GM23248 (cell line): ENCODE measurements around the gene RSRC1. TPM values are rescaled to one million over a fixed set of nuclear protein-coding genes. Genes with fewer than 3 reads are reported as not detected.

ENCODE experiments used
- DNase-seq: peaks from one replicate; pipeline ENCODE4 v3.0.0-alpha.2; 2015
- H2AFZ ChIP-seq: fragments of 200-600 bp; sonication (generic); 2 replicates; pipeline ENCODE4 v1.6.1; 2016; ENCODE audit warnings: antibody characterized with exemption
- H3F3A ChIP-seq: fragments of 200-600 bp; sonication (generic); 2 replicates; pipeline ENCODE4 v1.6.1; 2016; ENCODE audit warnings: mild to moderate bottlenecking, antibody characterized with exemption, mixed run types; ENCODE audit not compliant: insufficient read depth
- H3K27ac ChIP-seq: fragments of 200-600 bp; sonication (generic); 2 replicates; pipeline ENCODE4 v1.5.1; 2016; ENCODE audit warnings: mild to moderate bottlenecking
- H3K27me3 ChIP-seq: fragments of 200-600 bp; sonication (generic); replicated peaks from 2 replicates; pipeline ENCODE4 v1.6.1; 2016; ENCODE audit warnings: mild to moderate bottlenecking; ENCODE audit not compliant: insufficient read depth
- H3K36me3 ChIP-seq: fragments of 200-600 bp; sonication (generic); 2 replicates; pipeline ENCODE4 v1.6.1; 2016; ENCODE audit warnings: low read depth, mild to moderate bottlenecking
- H3K4me1 ChIP-seq: fragments of 200-600 bp; sonication (generic); 2 replicates; pipeline ENCODE4 v1.6.1; 2016; ENCODE audit warnings: mild to moderate bottlenecking; ENCODE audit not compliant: insufficient read depth
- H3K4me2 ChIP-seq: fragments of 200-600 bp; sonication (generic); one replicate; pipeline ENCODE4 v1.6.1; 2016; ENCODE audit warnings: mild to moderate bottlenecking; ENCODE audit not compliant: unreplicated experiment
- H3K4me3 ChIP-seq: fragments of 200-600 bp; sonication (generic); 2 replicates; pipeline ENCODE4 v1.5.1; 2016; ENCODE audit warnings: mild to moderate bottlenecking
- H3K79me2 ChIP-seq: fragments of 200-600 bp; sonication (generic); 2 replicates; pipeline ENCODE4 v1.6.1; 2016; ENCODE audit warnings: mild to moderate bottlenecking; ENCODE audit not compliant: insufficient read depth
- H3K9ac ChIP-seq: fragments of 200-600 bp; sonication (generic); 2 replicates; pipeline ENCODE4 v1.6.1; 2016; ENCODE audit warnings: mild to moderate bottlenecking
- H3K9me2 ChIP-seq: fragments of 200-600 bp; sonication (generic); 2 replicates; pipeline ENCODE4 v1.6.1; 2016; ENCODE audit warnings: mixed run types, mild to moderate bottlenecking, moderate library complexity; ENCODE audit not compliant: insufficient read depth
- H3K9me3 ChIP-seq: fragments of 200-600 bp; sonication (generic); one replicate; pipeline ENCODE4 v1.6.1; 2017; ENCODE audit warnings: low read depth
- H4K20me1 ChIP-seq: fragments of 200-600 bp; sonication (generic); 2 replicates; pipeline ENCODE4 v1.6.0; 2016; ENCODE audit not compliant: insufficient read depth
- EZH2 ChIP-seq: fragments of 200-600 bp; sonication (generic); IDR thresholded peaks from 2 replicates; pipeline ENCODE4 v1.6.1; 2018; ENCODE audit warnings: antibody characterized with exemption, mild to moderate bottlenecking; ENCODE audit not compliant: insufficient read depth, poor library complexity, severe bottlenecking
- EZH2phosphoT487 ChIP-seq: fragments of 200-600 bp; sonication (generic); IDR thresholded peaks from 2 replicates; pipeline ENCODE4 v1.6.1; 2018; ENCODE audit warnings: antibody characterized with exemption, moderate library complexity, mild to moderate bottlenecking, low read depth; ENCODE audit not compliant: insufficient read depth
- WGBS, 2 experiments: methylation state at CpG; one replicate each; pipeline ENCODE4 v1.1.6; 2015 to 2017; ENCODE audit warnings: low lambda C conversion rate in 2 of 2, low coverage in 1 of 2; ENCODE audit errors: missing lambda C conversion rate in 2 of 2; 5-methylcytosine and 5-hydroxymethylcytosine counted together
- in situ Hi-C: fragments of 300-500 bp; cut with MboI; formaldehyde crosslinking; loops from 2 replicates; pipeline ENCODE4 v1.15.0; 2020
- polyA plus RNA-seq: library from polyadenylated mRNA; unstranded; fragments of >200 nt; fragmentation: Nextera tagmentation; extraction: Ambion mirVana; gene quantifications from 2 replicates; pipeline ENCODE4 v1.2.1, GENCODE V29; 2016
- total RNA-seq: library from RNA; depleted of rRNA; stranded (reverse); fragments of >200 nt; shearing (Covaris generic); gene quantifications from 2 replicates; pipeline ENCODE4 v1.2.3, GENCODE V29; 2014

RSRC1 gene
- total and polyA plus RNA-seq, 2 experiments from 2014 or later: 28.5 to 34.6 TPM

- in situ Hi-C loops: no loop called here
- no peak for DNase-seq
- Histone ChIP-seq H4K20me1 (no peaks in the 10 kb centered on the region), H3K4me2 (no peak overlapping the region), H3K4me1 (no peaks in the 10 kb centered on the region), H3K4me3 (no peak overlapping the region), H3K9ac (no peak overlapping the region), H3K79me2 (no peaks in the 10 kb centered on the region), H3K27ac (no peak overlapping the region), H3K27me3 (no peaks in the 10 kb centered on the region), H3K9me2 (no peaks in the 10 kb centered on the region), H3K36me3 (peaks cover 32% of the 10 kb centered on the region), H3F3A (no peaks in the 10 kb centered on the region), H2AFZ (no peak overlapping the region), H3K9me3 (no peaks in the 10 kb centered on the region)
- WGBS, 2 experiments: 82 to 90% methylated on average over 20 to 22 of the region's 22 CpGs
- TF ChIP-seq EZH2phosphoT487 (no peak), EZH2 (no peak)
Measured at GRCh38 chr3:158095111-158095813, 14.6 kb upstream of the RSRC1 start.

DNA sequence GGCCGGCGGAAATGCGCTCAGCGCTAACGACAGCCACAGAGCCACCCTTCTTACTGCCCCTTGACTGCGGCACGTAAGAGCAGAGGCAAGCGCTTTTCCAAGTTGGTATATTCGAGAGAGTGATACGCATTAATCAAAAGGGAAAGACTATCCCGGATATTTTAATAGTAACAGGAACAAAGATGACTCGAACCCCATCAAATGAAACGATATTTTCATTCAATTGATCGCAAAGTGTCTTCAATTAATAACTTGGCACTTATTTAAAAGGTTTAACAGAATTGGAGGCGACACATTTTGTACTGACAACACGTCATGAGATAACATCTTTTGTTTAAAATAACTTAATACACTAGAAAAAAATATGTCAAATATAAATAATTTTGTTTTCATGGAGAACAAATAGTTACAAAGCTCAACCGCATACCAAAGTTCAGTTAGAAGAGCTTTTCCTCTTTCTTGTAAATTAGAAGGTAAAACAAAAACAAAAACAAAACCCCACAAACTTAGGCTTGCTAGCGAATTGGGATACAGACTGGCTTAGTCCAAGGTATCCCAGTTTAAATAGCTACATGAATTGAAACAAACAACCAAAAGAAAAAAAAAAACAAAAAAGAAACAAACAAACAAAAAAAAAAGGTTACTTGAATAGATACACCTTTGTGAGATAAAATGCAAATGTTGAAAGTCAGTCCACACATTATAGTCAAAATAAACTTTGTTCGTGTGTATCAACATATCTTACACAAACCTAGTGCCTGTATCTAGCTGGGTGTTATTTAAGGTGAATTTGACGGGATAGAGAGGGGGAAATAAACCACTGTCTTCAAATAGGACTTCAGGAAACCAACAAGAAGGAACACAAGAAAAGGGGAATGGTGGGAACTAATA, 13.8 kb upstream of the RSRC1 start:
- Histone ChIP-seq H3K9me3 (no peaks in the 10 kb centered on the region), H2AFZ (no peak overlapping the region), H3K79me2 (0 out of 2 replicates have a peak, but pooled peaks cover 5% of the 10 kb centered on the region), H3K9ac (no peak overlapping the region), H4K20me1 (no peaks in the 10 kb centered on the region), H3K4me3 (no peak overlapping the region), H3K27me3 (no peaks in the 10 kb centered on the region), H3K27ac (no peak overlapping the region), H3F3A (no peaks in the 10 kb centered on the region), H3K36me3 (peaks cover 32% of the 10 kb centered on the region), H3K4me1 (no peaks in the 10 kb centered on the region), H3K4me2 (no peak overlapping the region), H3K9me2 (no peaks in the 10 kb centered on the region)
- no peak for TF ChIP-seq EZH2
- TF ChIP-seq EZH2phosphoT487: no peak
- WGBS, 2 experiments: 95 to 97% methylated on average over 20 of the region's 20 CpGs
- in situ Hi-C loops: no loop called here
- DNase-seq: no peak

GRCh38 chr3:158097081-158097592, 12.8 kb upstream of the RSRC1 start:
- in situ Hi-C loops: no loop called here
- Histone ChIP-seq H4K20me1 (no peaks in the 10 kb centered on the region), H3K9ac (no peak overlapping the region), H3K36me3 (peaks cover 32% of the 10 kb centered on the region), H3K9me2 (no peaks in the 10 kb centered on the region), H3K27ac (no peak overlapping the region), H3F3A (no peaks in the 10 kb centered on the region), H3K4me2 (no peak overlapping the region), H3K27me3 (no peaks in the 10 kb centered on the region), H2AFZ (no peak overlapping the region), H3K79me2 (peaks cover 15% of the 10 kb centered on the region), H3K4me1 (no peaks in the 10 kb centered on the region), H3K9me3 (no peaks in the 10 kb centered on the region), H3K4me3 (no peak overlapping the region)
- no peak for TF ChIP-seq EZH2
- TF ChIP-seq EZH2phosphoT487: no peak
- no peak for DNase-seq
- WGBS, 2 experiments: 93 to 95% methylated on average over 11 of the region's 11 CpGs

GRCh38 chr3:158097593-158098308, 12.1 kb upstream of the RSRC1 start:
- H3F3A ChIP-seq: no peaks in the 10 kb centered on the region
- H2AFZ ChIP-seq: no peak overlapping the region
- no peaks in the 10 kb centered on the region for H4K20me1 ChIP-seq
- no peaks in the 10 kb centered on the region for H3K9me2 ChIP-seq
- H3K4me2 ChIP-seq: no peak overlapping the region
- H3K4me1 ChIP-seq: no peaks in the 10 kb centered on the region
- no peak overlapping the region for H3K9ac ChIP-seq
- in situ Hi-C loops: no loop called here
- TF ChIP-seq EZH2phosphoT487 (no peak), EZH2 (no peak)
- DNase-seq: no peak
- no peak overlapping the region for H3K27ac ChIP-seq
- H3K27me3 ChIP-seq: no peaks in the 10 kb centered on the region
- no peaks in the 10 kb centered on the region for H3K9me3 ChIP-seq
- 95% methylated on average over 59 to 60 of the region's 60 CpGs for whole genome bisulfite sequencing, 2 experiments
- peaks cover 21% of the 10 kb centered on the region for H3K79me2 ChIP-seq
- peaks cover 32% of the 10 kb centered on the region for H3K36me3 ChIP-seq
- no peak overlapping the region for H3K4me3 ChIP-seq
